HEK293T (cell line): ENCODE data around the gene SPTBN4.

Source experiments
- CTCF ChIA-PET: fragments of 350-600 bp; formaldehyde crosslinking; extraction: SDS; loops from one replicate; lab custom pipeline; 2021; ENCODE audit warnings: antibody characterized with exemption, inconsistent platforms; lab: Yijun Ruan, JAX
- POLR2A ChIA-PET: fragments of 350-600 bp; formaldehyde crosslinking; extraction: SDS; loops from one replicate; lab custom pipeline; 2020; ENCODE audit warnings: antibody characterized with exemption, inconsistent platforms; lab: Yijun Ruan, JAX
- DNase-seq: peaks from one replicate; pipeline ENCODE4 v3.0.0; 2012; ENCODE audit warnings: mixed read lengths; ENCODE audit errors: extremely low spot score
- ARNT ChIP-seq: fragments of 450-650 bp; IDR thresholded peaks from 2 replicates; pipeline ENCODE4 v1.6.1; 2017; ENCODE audit warnings: mild to moderate bottlenecking
- BHLHE40 ChIP-seq: fragments of 450-650 bp; IDR thresholded peaks from 2 replicates; pipeline ENCODE4 v1.6.1; 2016; ENCODE audit warnings: mild to moderate bottlenecking, moderate library complexity, borderline replicate concordance
- CTBP1 ChIP-seq: fragments of 450-650 bp; IDR thresholded peaks from 2 replicates; pipeline ENCODE4 v1.6.1; 2016; ENCODE audit warnings: borderline replicate concordance
- ELF4 ChIP-seq: fragments of 450-650 bp; IDR thresholded peaks from 2 replicates; pipeline ENCODE4 v1.6.1; 2017; ENCODE audit warnings: antibody characterized with exemption
- FOXA1 ChIP-seq: fragments of 450-650 bp; IDR thresholded peaks from 2 replicates; pipeline ENCODE4 v1.6.1; 2016; ENCODE audit warnings: mild to moderate bottlenecking
- FOXK2 ChIP-seq: fragments of 450-650 bp; IDR thresholded peaks from 2 replicates; pipeline ENCODE4 v1.6.1; 2016; ENCODE audit warnings: mild to moderate bottlenecking
- FOXM1 ChIP-seq: fragments of 450-650 bp; IDR thresholded peaks from 2 replicates; pipeline ENCODE4 v1.6.1; 2017; ENCODE audit warnings: mild to moderate bottlenecking, borderline replicate concordance
- HDGF ChIP-seq: fragments of 450-650 bp; IDR thresholded peaks from 2 replicates; pipeline ENCODE4 v1.6.1; 2017; ENCODE audit warnings: antibody characterized with exemption, borderline replicate concordance
- L3MBTL2 ChIP-seq: fragments of 450-650 bp; conservative IDR thresholded peaks from 2 replicates; pipeline ENCODE4 v1.6.1; 2016; ENCODE audit warnings: mild to moderate bottlenecking
- LEF1 ChIP-seq: fragments of 450-650 bp; IDR thresholded peaks from 2 replicates; pipeline ENCODE4 v1.6.1; 2017; ENCODE audit warnings: mild to moderate bottlenecking, borderline replicate concordance
- NFRKB ChIP-seq: fragments of 450-650 bp; IDR thresholded peaks from 2 replicates; pipeline ENCODE4 v1.6.1; 2016; ENCODE audit warnings: mild to moderate bottlenecking, moderate library complexity
- PKNOX1 ChIP-seq: fragments of 450-650 bp; IDR thresholded peaks from 2 replicates; pipeline ENCODE4 v1.6.1; 2016
- SP1 ChIP-seq: fragments of 450-650 bp; IDR thresholded peaks from 2 replicates; pipeline ENCODE4 v1.6.1; 2017
- SUZ12 ChIP-seq: fragments of 450-650 bp; IDR thresholded peaks from 2 replicates; pipeline ENCODE4 v1.6.1; 2016; ENCODE audit warnings: mild to moderate bottlenecking
- TARDBP ChIP-seq: fragments of 450-650 bp; IDR thresholded peaks from 2 replicates; pipeline ENCODE4 v1.6.1; 2016
- ZNF384 ChIP-seq: fragments of 450-650 bp; IDR thresholded peaks from 2 replicates; pipeline ENCODE4 v1.6.1; 2016

Gene SPTBN4

GRCh38 chr19:40466985-40467734, at the start of gene SPTBN4:
TSS of gene SPTBN4 (plus strand) at chr19:40467001. CDS start at chr19:40472622, 5,621 bp downstream.
- DNase-seq, result no peak
- ChIA-PET CTCF (no interaction called here), POLR2A (no interaction called here)
- TF ChIP-seq NFRKB, result no peak
- no peak for TF ChIP-seq TARDBP
- TF ChIP-seq FOXM1, result no peak
- no peak for TF ChIP-seq CTBP1
- TF ChIP-seq SUZ12, result no peak
- no peak for TF ChIP-seq HDGF
- no peak for TF ChIP-seq ELF4
- TF ChIP-seq PKNOX1, result no peak
- TF ChIP-seq SP1, result no peak
- TF ChIP-seq ZNF384, result no peak
- TF ChIP-seq FOXA1, result no peak

- ChIA-PET POLR2A (interaction anchor here (0.6 kb wide), 1 partner anchor 21 kb away, joined by 3 read pairs; no protein-coding TSS in a partner anchor), CTCF (interaction anchor here (1.2 kb wide), 1 partner anchor 46 kb away, joined by 3 read pairs; no protein-coding TSS in a partner anchor)
- DNase-seq, result no peak
- no peak for TF ChIP-seq LEF1
- TF ChIP-seq L3MBTL2, result no peak
- TF ChIP-seq ARNT, result no peak
- no peak for TF ChIP-seq CTBP1
Measured at GRCh38 chr19:40417643-40417981, 49.2 kb upstream of the SPTBN4 start.

DNA sequence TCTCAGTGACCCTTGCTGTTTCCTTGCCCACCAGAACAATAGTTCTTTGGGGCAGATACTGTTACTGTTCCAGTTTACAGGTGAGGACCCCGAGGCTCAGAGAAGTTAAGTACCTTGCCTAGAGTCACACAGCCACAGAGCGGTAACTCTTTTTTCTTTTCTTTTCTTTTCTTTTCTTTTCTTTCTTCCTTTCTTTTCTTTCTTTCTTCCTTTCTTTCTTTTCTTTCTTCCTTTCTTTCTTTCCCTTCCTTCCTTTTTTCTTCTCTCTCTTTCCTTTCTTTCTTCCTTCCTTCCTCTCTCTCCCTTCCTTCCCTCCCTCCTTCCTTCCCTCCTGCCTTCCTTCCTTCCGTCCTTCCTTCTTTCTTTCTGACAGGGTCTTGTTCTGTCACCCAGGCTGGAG, 48.8 kb upstream of the SPTBN4 start:
- DNase-seq, result no peak
- TF ChIP-seq HDGF (no peak), L3MBTL2 (no peak), FOXM1 (no peak), LEF1 (no peak), NFRKB (no peak), SUZ12 (no peak), CTBP1 (no peak), BHLHE40 (no peak), FOXA1 (no peak), SP1 (no peak), FOXK2 (no peak), ARNT (no peak), ZNF384 (no peak), TARDBP (no peak), ELF4 (no peak), PKNOX1 (no peak)
- POLR2A ChIA-PET, result no interaction called here
- CTCF ChIA-PET, result interaction anchor here (1.2 kb wide), 1 partner anchor 46 kb away, joined by 3 read pairs; no protein-coding TSS in a partner anchor

DNA sequence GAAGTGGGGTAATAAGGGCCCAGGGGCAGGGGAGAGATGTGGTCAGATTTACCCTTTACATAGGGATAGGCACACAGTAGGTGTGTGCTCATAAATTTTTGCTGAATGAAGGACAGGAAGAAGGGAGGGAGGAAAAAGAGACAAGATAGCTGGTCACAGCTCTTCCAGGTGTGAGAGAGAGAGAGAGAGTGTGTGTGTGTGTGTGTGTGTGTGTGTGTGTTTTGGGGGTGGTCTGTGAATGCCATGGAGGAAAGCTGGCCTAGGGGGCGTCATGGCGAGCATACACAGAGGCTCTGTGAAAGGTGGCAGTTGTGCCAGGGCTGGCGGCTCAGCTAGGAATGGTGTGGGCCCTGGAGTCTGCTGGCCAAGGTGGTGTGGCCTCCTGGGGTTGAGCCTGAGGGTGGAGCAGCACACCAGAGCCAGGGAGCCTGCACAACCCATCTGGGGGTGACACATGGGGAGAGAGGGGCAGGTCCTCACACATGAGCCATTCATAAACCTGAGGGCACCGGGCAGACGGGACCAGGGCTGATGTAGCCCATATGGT, 47.7 kb upstream of the SPTBN4 start:
- ChIA-PET POLR2A (interaction anchor here (0.8 to 1.1 kb wide), 2 partner anchors 16 to 24 kb away, joined by 3 to 4 read pairs; no protein-coding TSS in a partner anchor), CTCF (interaction anchor here (2.0 kb wide), 1 partner anchor 8 kb away, joined by 6 read pairs; no protein-coding TSS in a partner anchor)
- no peak for DNase-seq
- TF ChIP-seq ELF4, result no peak
- TF ChIP-seq BHLHE40, result no peak
- TF ChIP-seq SP1, result no peak
- no peak for TF ChIP-seq ARNT
- no peak for TF ChIP-seq SUZ12
- no peak for TF ChIP-seq L3MBTL2
- no peak for TF ChIP-seq TARDBP
- TF ChIP-seq FOXA1, result no peak
- no peak for TF ChIP-seq NFRKB
- TF ChIP-seq FOXM1, result no peak
- TF ChIP-seq HDGF, result no peak
- TF ChIP-seq ZNF384, result no peak
- TF ChIP-seq PKNOX1, result no peak
- no peak for TF ChIP-seq CTBP1

DNA sequence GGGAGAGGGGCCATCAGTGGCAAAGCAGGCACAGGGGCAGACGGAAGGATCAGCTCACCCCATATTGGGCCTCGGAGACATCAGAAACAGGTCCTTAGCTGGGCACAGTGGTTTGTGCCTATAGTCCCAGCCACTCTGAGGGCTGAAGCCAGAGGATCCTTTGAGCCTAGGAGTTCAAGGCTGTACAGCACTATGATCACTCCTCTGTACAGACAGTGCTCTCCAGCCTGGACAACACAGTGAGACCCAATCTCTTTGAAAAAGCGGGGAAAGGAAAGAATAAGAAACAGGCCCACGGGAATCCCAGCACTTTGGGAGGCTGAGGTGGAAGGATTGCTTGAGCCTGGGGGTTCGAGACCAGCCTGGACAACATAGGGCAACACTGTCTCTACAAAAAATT, 47.0 kb upstream of the SPTBN4 start:
- TF ChIP-seq LEF1 (no peak), SUZ12 (no peak), ZNF384 (no peak)
- ChIA-PET POLR2A (interaction anchor here (1.1 to 2.0 kb wide), 5 partner anchors 8 to 23 kb away, joined by 3 to 57 read pairs (median 17); partner anchors contain the start of gene SERTAD3), CTCF (interaction anchor here (2.0 kb wide), 1 partner anchor 9 kb away, joined by 6 read pairs; no protein-coding TSS in a partner anchor)
- DNase-seq, result no peak

DNA sequence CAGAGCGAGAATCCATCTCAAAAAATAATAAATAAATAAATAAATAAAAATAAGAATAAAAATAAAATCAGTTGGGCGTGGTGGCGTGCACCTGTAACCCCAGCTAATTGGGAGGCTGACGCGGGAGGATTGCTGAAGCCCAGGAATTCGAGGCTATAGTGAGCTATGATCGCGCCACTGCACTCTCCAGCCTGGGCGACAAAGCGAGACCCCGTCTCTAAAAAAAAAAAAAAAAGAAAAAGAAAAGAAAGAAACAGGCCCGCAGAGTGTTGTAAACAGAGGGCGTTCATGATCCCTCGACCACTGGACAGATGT, 46.4 kb upstream of the SPTBN4 start:
- ChIA-PET POLR2A (interaction anchor here (0.6 to 2.0 kb wide), 15 partner anchors 9 to 238 kb away, joined by 3 to 57 read pairs (median 6); partner anchors contain the start of genes BLVRB, C19orf47, MAP3K10 and PLD3), CTCF (interaction anchor here (0.7 to 2.0 kb wide), 5 partner anchors 9 to 25 kb away, joined by 3 to 6 read pairs (median 4); no protein-coding TSS in a partner anchor)
- TF ChIP-seq ARNT (no peak), PKNOX1 (no peak), TARDBP (no peak)
- DNase-seq, result no peak
